Endothelial cell of umbilical vein (primary cell): ENCODE data around the gene SLC9A3. TPM values are rescaled to one million over a fixed set of nuclear protein-coding genes. Genes with fewer than 3 reads are reported as not detected.

Source experiments
- BruUV-seq: library from RNA; stranded (reverse); fragments of 400-500 nt; replicated peaks from 2 replicates; lab custom pipeline; 2021; lab: Mats Ljungman, UMichigan
- CTCF ChIA-PET: fragments of 300-600, 350-600 bp; sonication (Branson Sonifier 250); formaldehyde crosslinking; loops from one replicate; lab custom pipeline; 2021; ENCODE audit warnings: antibody characterized with exemption, inconsistent platforms; lab: Charles Lee
- POLR2A ChIA-PET: fragments of 300-600, 350-600 bp; sonication (Branson Sonifier 250); formaldehyde crosslinking; loops from one replicate; lab custom pipeline; 2021; ENCODE audit warnings: antibody characterized with exemption, inconsistent platforms; lab: Charles Lee
- DNase-seq: peaks from one replicate; pipeline ENCODE4 v3.0.0-alpha.2; 2011; ENCODE audit warnings: low read depth, low spot score
- FAIRE-seq: peaks from 2 replicates; lab custom pipeline; 2011; peaks lifted over from hg19 to GRCh38; lab: Jason Lieb, UNC
- H2AFZ ChIP-seq: 2 replicates; pipeline ENCODE4 v1.6.0; 2012; ENCODE audit warnings: low read depth, low read length, control low read depth, inconsistent platforms
- H3K27ac ChIP-seq: 2 replicates; pipeline ENCODE4 v1.5.1; 2011; ENCODE audit warnings: low read depth, mild to moderate bottlenecking, control low read depth, low read length, moderate library complexity; ENCODE audit not compliant: insufficient read depth
- H3K27me3 ChIP-seq, 2 experiments: 2 replicates each; pipeline versions ENCODE4 v1.6.0 to v1.6.1; 2011; ENCODE audit warnings: low read length in 2 of 2, mixed read lengths in 1 of 2; ENCODE audit not compliant: control insufficient read depth in 2 of 2, insufficient read depth in 2 of 2
- H3K36me3 ChIP-seq, 2 experiments: 2 replicates in 1 of 2; 3 replicates in 1 of 2; pipeline ENCODE4 v1.5.1; 2011; ENCODE audit warnings: low read length in 2 of 2, mild to moderate bottlenecking in 1 of 2, moderate library complexity in 1 of 2; ENCODE audit not compliant: control insufficient read depth in 2 of 2, insufficient read depth in 2 of 2; ENCODE audit errors: extremely low read depth in 1 of 2
- H3K4me1 ChIP-seq: 3 replicates; pipeline ENCODE4 v1.5.1; 2011; ENCODE audit warnings: mild to moderate bottlenecking, low read length; ENCODE audit not compliant: control insufficient read depth, insufficient read depth; ENCODE audit errors: extremely low read depth
- H3K4me2 ChIP-seq: 2 replicates; pipeline ENCODE4 v1.6.1; 2011; ENCODE audit warnings: low read length, control low read depth, mixed read lengths; ENCODE audit not compliant: insufficient read depth
- H3K4me3 ChIP-seq, 3 experiments: fragments of 200-600 bp in 1 of 3; sonication (generic), shearing (Covaris generic) in 1 of 3; replicated peaks in 1 of 3; 2 replicates each; pipeline ENCODE4 v1.5.1; 2011 to 2016; ENCODE audit warnings: control low read depth in 3 of 3, low read length in 3 of 3, mild to moderate bottlenecking in 2 of 3, inconsistent platforms in 1 of 3, low read depth in 1 of 3, moderate library complexity in 1 of 3; ENCODE audit not compliant: insufficient read depth in 1 of 3
- H3K79me2 ChIP-seq: 2 replicates; pipeline ENCODE4 v1.6.0; 2012; ENCODE audit warnings: low read length, inconsistent platforms; ENCODE audit not compliant: control insufficient read depth, insufficient read depth
- H3K9ac ChIP-seq: replicated peaks from 2 replicates; pipeline ENCODE3; 2011; ENCODE audit warnings: low read length, control low read depth; ENCODE audit not compliant: insufficient read depth; ENCODE audit errors: extremely low read depth
- H3K9me1 ChIP-seq: replicated peaks from 3 replicates; pipeline ENCODE4 v1.6.0; 2011; ENCODE audit warnings: mild to moderate bottlenecking, low read length; ENCODE audit not compliant: control insufficient read depth, insufficient read depth; ENCODE audit errors: extremely low read depth
- H3K9me3 ChIP-seq: replicated peaks from 2 replicates; pipeline ENCODE4 v1.5.1; 2012; ENCODE audit warnings: low read length, inconsistent platforms; ENCODE audit not compliant: control insufficient read depth, insufficient read depth
- H4K20me1 ChIP-seq: replicated peaks from 2 replicates; pipeline ENCODE3; 2011; ENCODE audit warnings: mild to moderate bottlenecking, low read length; ENCODE audit not compliant: control insufficient read depth, insufficient read depth; ENCODE audit errors: extremely low read depth
- CTCF ChIP-seq, 2 donors: IDR thresholded peaks; 1 replicate in 1 of 2; 2 replicates in 1 of 2; pipeline ENCODE4 v1.5.1; 2011; ENCODE audit warnings: low read length in 2 of 2, mild to moderate bottlenecking in 2 of 2, moderate library complexity in 2 of 2, control low read depth in 1 of 2, inconsistent platforms in 1 of 2, low read depth in 1 of 2; ENCODE audit not compliant: insufficient read depth in 1 of 2; ENCODE audit errors: extremely low read depth in 1 of 2
- EZH2 ChIP-seq: IDR thresholded peaks from 2 replicates; pipeline ENCODE4 v1.6.1; 2012; ENCODE audit warnings: borderline replicate concordance, low read depth, mild to moderate bottlenecking, moderate library complexity, low read length, inconsistent platforms; ENCODE audit not compliant: severe bottlenecking
- FOS ChIP-seq: IDR thresholded peaks from 2 replicates; pipeline ENCODE4 v1.6.1; 2011; ENCODE audit warnings: mild to moderate bottlenecking, low read length, moderate library complexity, borderline replicate concordance; ENCODE audit not compliant: insufficient read depth
- GATA2 ChIP-seq: IDR thresholded peaks from 2 replicates; pipeline ENCODE4 v1.7.0; 2011; ENCODE audit warnings: low read depth, mild to moderate bottlenecking, moderate library complexity, mixed read lengths, low read length; ENCODE audit not compliant: insufficient read length, insufficient read depth
- JUN ChIP-seq: IDR thresholded peaks from 2 replicates; pipeline ENCODE4 v1.6.1; 2011; ENCODE audit warnings: borderline replicate concordance, low read depth; ENCODE audit not compliant: insufficient read length, insufficient read depth
- MAX ChIP-seq: IDR thresholded peaks from 2 replicates; pipeline ENCODE4 v1.6.1; 2011; ENCODE audit not compliant: insufficient read depth, insufficient read length
- MYC ChIP-seq: IDR thresholded peaks from one replicate; pipeline ENCODE4 v1.6.1; 2011; ENCODE audit warnings: mild to moderate bottlenecking, low read depth, low read length
- POLR2A ChIP-seq: IDR thresholded peaks from 2 replicates; pipeline ENCODE4 v1.6.1; 2012; ENCODE audit warnings: low read depth, mild to moderate bottlenecking, control low read depth, low read length
- POLR2AphosphoS5 ChIP-seq: IDR thresholded peaks from 2 replicates; pipeline ENCODE4 v1.6.1; 2012; ENCODE audit warnings: low read depth, mild to moderate bottlenecking, control low read depth, low read length, moderate library complexity; ENCODE audit not compliant: insufficient read depth
- dilution Hi-C: fragments of 300-500 bp; cut with MboI; formaldehyde crosslinking; loops from one replicate; pipeline ENCODE4 v1.15.0; 2019; ENCODE audit warnings: low sequenced_read_pairs; ENCODE audit not compliant: extremely low pct_ligation_motif_present
- intact Hi-C: fragments of 100-400 bp; cut with micrococcal nuclease; formaldehyde crosslinking; loops from one replicate; pipeline ENCODE4 v1.10.0; 2022
- polyA plus RNA-seq, 4 experiments: library from polyadenylated mRNA; depleted of rRNA in 3 of 4; stranded (reverse) in 3 of 4; unstranded in 1 of 4; fragments of >200 nt; gene quantifications; 2 replicates each; pipeline versions ENCODE4 v1.2.1 to v1.2.3, GENCODE V29; 2011 to 2012; ENCODE audit warnings: missing spikeins in 1 of 4
- total RNA-seq: library from RNA; stranded (reverse); gene quantifications from 2 replicates; pipeline ENCODE4 v1.2.3, GENCODE V29; 2021

The SLC9A3 gene
- total and polyA plus RNA-seq, 2 donors (not counting 3 experiments of a cell fraction or from before 2014, with no cell fraction given) = 0.79 to 0.82 TPM

GRCh38 chr5:468401-468800, 55.8 kb downstream of the SLC9A3 start:
- intact Hi-C loops = no loop called here
- Histone ChIP-seq H3K4me1 (peaks cover 6% of the 10 kb centered on the region), H3K36me3 (peaks cover under 1 to 14% of the 10 kb centered on the region in 2 experiments), H3K9me1 (no peaks in the 10 kb centered on the region), H3K27ac (no peak overlapping the region), H3K9me3 (no peaks in the 10 kb centered on the region), H4K20me1 (no peaks in the 10 kb centered on the region), H3K4me3 (no peak overlapping the region), H2AFZ (no peak overlapping the region), H3K9ac (no peak overlapping the region), H3K79me2 (peaks cover 4% of the 10 kb centered on the region), H3K4me2 (no peak overlapping the region), H3K27me3 (no peaks in the 10 kb centered on the region)
- DNase-seq (no peak), FAIRE-seq (no peak)
- ChIA-PET CTCF (no interaction called here), POLR2A (no interaction called here)
- dilution Hi-C loops = no loop called here
- BruUV-seq = no TSS peak
- no peak for TF ChIP-seq POLR2A
- TF ChIP-seq POLR2AphosphoS5 = no peak
- no peak for TF ChIP-seq CTCF (IDR thresholded peaks at IDR 0.05; ENCODE audit: extremely low read depth in 1 of 2, insufficient read depth in 1 of 2, low read depth in 1 of 2, low read length in 2 of 2)
- no peak for TF ChIP-seq MYC
- no peak for TF ChIP-seq FOS
- TF ChIP-seq MAX = no peak
- no peak for TF ChIP-seq JUN
- no peak for TF ChIP-seq EZH2
- no peak for TF ChIP-seq GATA2
